Tibial nerve (tissue), 4 donors: ENCODE results near the gene FAM227B. TPM values are rescaled to one million over a fixed set of nuclear protein-coding genes. Genes with fewer than 3 reads are reported as not detected.
"Not testable (repeated sequence)": the region's sequence is repeated elsewhere in the genome, so short reads cannot be mapped to it uniquely, and the experiment has no call there.

Experiments
- DNase-seq, 2 donors: peaks; one replicate each; pipeline ENCODE4 v3.0.0-alpha.2; 2019; ENCODE audit warnings: low spot score in 2 of 2
- H3K27ac ChIP-seq, 4 donors: fragments of 200-600 bp; sonication (generic) in 3 of 4; one replicate each; pipeline ENCODE4 v1.5.1; 2017 to 2019; ENCODE audit warnings: mild to moderate bottlenecking in 1 of 4
- H3K27me3 ChIP-seq, 2 donors: fragments of 200-600 bp; sonication (generic) in 1 of 2; one replicate each; pipeline versions ENCODE4 v1.5.1 to v1.6.0; 2017 to 2019
- H3K36me3 ChIP-seq, 3 donors: fragments of 200-600 bp; sonication (generic); one replicate each; pipeline ENCODE4 v1.5.1; 2018 to 2019
- H3K4me1 ChIP-seq, 4 donors: fragments of 200-600 bp; sonication (generic) in 3 of 4; one replicate each; pipeline ENCODE4 v1.5.1; 2017 to 2019
- H3K4me3 ChIP-seq, 4 donors: fragments of 200-600 bp; sonication (generic) in 3 of 4; one replicate each; pipeline ENCODE4 v1.5.1; 2017 to 2019; ENCODE audit warnings: mild to moderate bottlenecking in 1 of 4, moderate library complexity in 1 of 4
- H3K9me3 ChIP-seq, 4 donors: fragments of 200-600 bp; sonication (generic) in 3 of 4; one replicate each; pipeline ENCODE4 v1.5.1; 2017 to 2019
- EP300 ChIP-seq, 2 donors: sonication (generic); formaldehyde crosslinking; IDR thresholded peaks; one replicate each; pipeline ENCODE4 v1.6.1; 2017; ENCODE audit warnings: antibody characterized with exemption in 2 of 2, mild to moderate bottlenecking in 1 of 2
- POLR2A ChIP-seq, 2 donors: fragments of 450-650 bp; IDR thresholded peaks; one replicate each; pipeline ENCODE4 v1.6.1; 2017; ENCODE audit warnings: antibody characterized with exemption in 2 of 2, mild to moderate bottlenecking in 2 of 2, moderate library complexity in 2 of 2
- WGBS, 2 donors: methylation state at CpG; one replicate each; pipeline ENCODE4 v1.1.5; 2018; 5-methylcytosine and 5-hydroxymethylcytosine counted together
- total RNA-seq, 4 donors: library from RNA; depleted of rRNA; stranded (reverse); fragments of >200 nt; gene quantifications; one replicate each; pipeline ENCODE4 v1.1.0, GENCODE V29; 2016
- TF ChIP-seq, protein P1 (sequence below), 5 experiments: fragments of 200-600 bp in 3 of 5; fragments of 450-650 bp in 2 of 5; sonication (generic) in 3 of 5; IDR thresholded peaks; one replicate each; pipeline ENCODE4 v1.5.1; 2016 to 2019; ENCODE audit warnings: antibody characterized with exemption in 5 of 5, mild to moderate bottlenecking in 3 of 5, moderate library complexity in 2 of 5

The FAM227B gene
- total RNA-seq, 4 donors from 2014 or later = 2.1 to 14.2 (median 7.7) TPM

DNA sequence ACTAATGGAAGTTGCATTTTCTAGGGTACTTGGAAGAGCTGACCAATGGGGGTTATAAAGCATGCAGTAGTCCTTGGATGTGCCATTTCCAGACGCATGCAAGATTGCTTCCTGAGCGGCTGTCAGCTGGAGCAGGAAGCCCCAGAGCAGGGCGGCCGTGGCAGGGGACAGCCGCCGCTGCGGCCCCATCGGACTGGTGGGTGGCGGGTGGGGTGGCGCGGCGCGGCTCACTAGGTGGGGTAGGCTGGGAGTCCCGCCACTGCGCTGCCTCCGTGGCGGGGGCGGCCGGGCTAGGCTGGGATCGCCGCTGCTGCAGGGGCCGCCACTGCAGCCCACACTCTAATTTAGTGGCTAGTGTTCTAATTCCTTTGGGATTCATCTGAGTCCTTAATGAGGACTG, 254.1 kb downstream of the FAM227B start:
- Histone ChIP-seq H3K9me3 (peaks cover 0 to 4% (median 1%) of the 10 kb centered on the region in 4 donors), H3K4me1 (no peaks in the 10 kb centered on the region), H3K4me3 (no peak overlapping the region), H3K27me3 (no peaks in the 10 kb centered on the region), H3K36me3 (no peaks in the 10 kb centered on the region), H3K27ac (no peak overlapping the region)
- 95% methylated on average over 17 to 22 of the region's 22 CpGs for WGBS, 2 donors
- DNase-seq = no peak
- TF ChIP-seq POLR2A (IDR thresholded peaks at IDR 0.05) (no peak), EP300 (IDR thresholded peaks at IDR 0.05) (no peak)
- TF ChIP-seq, protein P1, sequence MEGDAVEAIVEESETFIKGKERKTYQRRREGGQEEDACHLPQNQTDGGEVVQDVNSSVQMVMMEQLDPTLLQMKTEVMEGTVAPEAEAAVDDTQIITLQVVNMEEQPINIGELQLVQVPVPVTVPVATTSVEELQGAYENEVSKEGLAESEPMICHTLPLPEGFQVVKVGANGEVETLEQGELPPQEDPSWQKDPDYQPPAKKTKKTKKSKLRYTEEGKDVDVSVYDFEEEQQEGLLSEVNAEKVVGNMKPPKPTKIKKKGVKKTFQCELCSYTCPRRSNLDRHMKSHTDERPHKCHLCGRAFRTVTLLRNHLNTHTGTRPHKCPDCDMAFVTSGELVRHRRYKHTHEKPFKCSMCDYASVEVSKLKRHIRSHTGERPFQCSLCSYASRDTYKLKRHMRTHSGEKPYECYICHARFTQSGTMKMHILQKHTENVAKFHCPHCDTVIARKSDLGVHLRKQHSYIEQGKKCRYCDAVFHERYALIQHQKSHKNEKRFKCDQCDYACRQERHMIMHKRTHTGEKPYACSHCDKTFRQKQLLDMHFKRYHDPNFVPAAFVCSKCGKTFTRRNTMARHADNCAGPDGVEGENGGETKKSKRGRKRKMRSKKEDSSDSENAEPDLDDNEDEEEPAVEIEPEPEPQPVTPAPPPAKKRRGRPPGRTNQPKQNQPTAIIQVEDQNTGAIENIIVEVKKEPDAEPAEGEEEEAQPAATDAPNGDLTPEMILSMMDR (IDR thresholded peaks at IDR 0.05) = no peak

DNA sequence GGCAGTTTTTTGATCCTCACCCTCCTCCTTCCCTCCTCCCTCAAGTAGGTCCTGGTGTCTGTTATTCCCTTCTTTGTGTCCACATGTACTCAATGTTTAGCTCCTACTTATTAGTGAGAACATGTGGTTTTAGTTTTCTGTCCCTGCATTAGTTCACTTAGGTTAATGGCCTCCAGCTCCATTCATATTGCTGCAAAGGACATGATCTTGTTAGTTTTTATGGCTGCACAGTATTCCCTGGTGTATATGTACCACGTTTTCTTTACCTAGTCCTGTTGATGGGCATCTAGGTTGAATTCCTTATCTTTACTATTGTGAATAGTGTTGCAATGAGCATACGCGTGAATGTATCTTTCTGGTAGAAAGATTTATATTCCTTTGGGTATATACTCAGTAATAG, 259.2 kb downstream of the FAM227B start:
- TF ChIP-seq, protein P1 (IDR thresholded peaks at IDR 0.05) = no peak
- no peak for TF ChIP-seq POLR2A (IDR thresholded peaks at IDR 0.05)
- no peak for TF ChIP-seq EP300 (IDR thresholded peaks at IDR 0.05)
- 61 to 81% methylated on average over 3 of the region's 3 CpGs for WGBS, 2 donors
- no peak overlapping the region for H3K4me3 ChIP-seq

DNA sequence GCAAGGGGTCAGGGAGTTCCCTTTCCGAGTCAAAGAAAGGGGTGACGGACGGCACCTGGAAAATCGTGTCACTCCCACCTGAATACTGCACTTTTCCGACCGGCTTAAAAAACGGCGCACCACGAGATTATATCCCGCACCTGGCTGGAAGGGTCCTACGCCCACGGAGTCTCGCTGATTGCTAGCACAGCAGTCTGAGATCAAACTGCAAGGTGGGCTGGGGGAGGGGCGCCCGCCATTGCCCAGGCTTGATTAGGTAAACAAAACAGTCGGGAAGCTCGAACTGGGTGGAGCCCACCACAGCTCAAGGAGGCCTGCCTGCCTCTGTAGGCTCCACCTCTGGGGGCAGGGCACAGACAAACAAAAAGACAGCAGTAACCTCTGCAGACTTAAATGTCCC, 266.2 kb downstream of the FAM227B start:
- not testable (repeated sequence) for H3K27me3 ChIP-seq, H3K27ac ChIP-seq, DNase-seq, H3K4me1 ChIP-seq, H3K4me3 ChIP-seq
- Histone ChIP-seq H3K36me3 (peaks cover 0 to 13% (median 0%) of the 10 kb centered on the region in 3 donors), H3K9me3 (peaks cover 0 to 11% (median 0%) of the 10 kb centered on the region in 4 donors)
- WGBS, 2 donors = 88 to 95% methylated on average over 15 to 17 of the region's 17 CpGs

More for the DNA sequence above, 259.2 kb downstream of the FAM227B start:
- Histone ChIP-seq H3K27ac (no peak overlapping the region), H3K9me3 (peaks cover 0 to 6% (median 2%) of the 10 kb centered on the region in 4 donors), H3K4me1 (no peaks in the 10 kb centered on the region), H3K36me3 (no peaks in the 10 kb centered on the region), H3K27me3 (no peaks in the 10 kb centered on the region)
- no peak for DNase-seq

DNA sequence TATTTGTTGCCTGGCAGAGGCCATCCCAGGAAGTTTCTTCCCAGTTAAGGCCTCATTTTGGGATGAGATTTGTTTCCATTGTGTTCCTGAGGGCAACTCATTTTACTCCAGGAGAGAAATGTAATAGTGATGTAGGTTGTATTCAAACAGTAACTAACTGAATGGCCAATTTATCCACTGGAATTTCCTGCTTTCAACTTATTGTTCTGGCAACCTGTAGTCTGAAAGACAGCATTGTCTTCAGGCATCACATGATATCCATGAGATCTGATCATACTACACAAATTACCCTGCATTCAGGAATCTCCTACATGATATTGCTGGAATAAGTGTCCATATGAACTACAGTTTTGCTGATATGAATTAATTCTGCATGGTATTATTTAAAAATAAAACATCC, 277.1 kb downstream of the FAM227B start:
- H3K27me3 ChIP-seq = no peaks in the 10 kb centered on the region
- H3K4me3 ChIP-seq = no peak overlapping the region

DNA sequence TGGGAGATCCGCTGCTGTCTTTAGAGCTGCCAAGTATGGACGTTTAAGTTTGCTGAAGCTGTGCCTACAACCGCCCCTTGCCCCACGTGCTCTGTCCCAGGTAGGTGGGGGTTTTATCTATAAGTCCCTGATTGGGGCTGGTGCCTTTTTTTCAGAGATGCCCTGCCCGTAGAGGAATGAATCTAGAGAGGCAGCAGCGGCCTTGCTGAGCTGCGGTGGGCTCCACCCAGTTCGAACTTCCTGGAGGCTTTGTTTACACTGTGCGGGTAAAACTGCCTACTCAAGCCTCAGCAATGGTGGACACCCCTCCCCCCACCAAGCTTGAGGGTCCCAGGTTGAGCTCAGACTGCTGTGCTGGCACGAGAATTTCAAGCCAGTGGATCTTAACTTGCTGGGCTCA, 281.0 kb downstream of the FAM227B start:
- Histone ChIP-seq H3K9me3 (peaks cover 0 to 31% (median 3%) of the 10 kb centered on the region in 4 donors), H3K4me3 (no peak overlapping the region), H3K27me3 (no peaks in the 10 kb centered on the region), H3K4me1 (no peaks in the 10 kb centered on the region), H3K36me3 (peaks cover 0 to 80% (median 0%) of the 10 kb centered on the region in 3 donors), H3K27ac (no peak overlapping the region)
- TF ChIP-seq EP300 (IDR thresholded peaks at IDR 0.05) (no peak), POLR2A (IDR thresholded peaks at IDR 0.05) (no peak)
- TF ChIP-seq, protein P1 (IDR thresholded peaks at IDR 0.05) = no peak
- no peak for DNase-seq
- 85 to 92% methylated on average over 7 to 9 of the region's 10 CpGs for whole genome bisulfite sequencing, 2 donors

More for the DNA sequence above, 277.1 kb downstream of the FAM227B start:
- no peak for TF ChIP-seq EP300 (IDR thresholded peaks at IDR 0.05)
- TF ChIP-seq, protein P1 (IDR thresholded peaks at IDR 0.05) = no peak
- TF ChIP-seq POLR2A (IDR thresholded peaks at IDR 0.05) = no peak
- Histone ChIP-seq H3K9me3 (peaks cover 0 to 26% (median 3%) of the 10 kb centered on the region in 4 donors), H3K27ac (no peak overlapping the region), H3K4me1 (no peaks in the 10 kb centered on the region), H3K36me3 (peaks cover 0 to 58% (median 0%) of the 10 kb centered on the region in 3 donors)
- no peak for DNase-seq

DNA sequence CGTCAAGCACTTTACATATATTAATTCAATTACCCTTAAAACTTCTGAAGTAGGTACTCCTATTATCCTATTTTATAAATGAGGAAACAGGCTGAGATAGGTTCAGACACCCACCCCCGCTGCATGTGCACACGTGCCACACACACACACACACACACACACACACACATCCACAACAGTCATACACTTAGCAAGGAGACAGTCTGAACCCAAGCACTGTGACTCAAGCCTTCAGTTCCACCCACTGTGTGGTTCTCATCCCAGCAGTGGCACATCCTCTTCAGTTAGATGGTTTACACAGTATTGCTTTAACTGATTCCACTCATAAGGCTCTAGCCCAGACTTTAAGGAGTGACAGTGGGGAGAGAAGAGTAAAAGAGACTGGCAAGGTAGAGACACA, 288.7 kb downstream of the FAM227B start:
- Histone ChIP-seq H3K27ac (no peak overlapping the region), H3K27me3 (no peaks in the 10 kb centered on the region), H3K4me3 (no peak overlapping the region), H3K36me3 (peaks cover 0 to 46% (median 0%) of the 10 kb centered on the region in 3 donors), H3K4me1 (no peaks in the 10 kb centered on the region), H3K9me3 (no peaks in the 10 kb centered on the region)
- no peak for DNase-seq
- WGBS, 2 donors = 90 to 94% methylated on average over 3 of the region's 3 CpGs
- TF ChIP-seq, protein P1 (IDR thresholded peaks at IDR 0.05) = no peak
